Ramos (cell line): ENCODE data around the gene SLC13A5.

Experiments used
- in situ Hi-C: fragments of 300-500 bp; cut with MboI; formaldehyde crosslinking; loops from one replicate; pipeline ENCODE4 v1.14.3; 2022; ENCODE audit warnings: low sequenced_read_pairs; ENCODE audit not compliant: unreplicated experiment

SLC13A5 gene

GRCh38 chr17:6668219-6668618 is 45.0 kb downstream of the SLC13A5 start:
- in situ Hi-C loops = loop anchor here (25.0 kb wide), 1 partner anchor 344 kb away; the partner anchor contains the start of genes BCL6B and RNASEK

- in situ Hi-C loops = loop anchor here (25.0 kb wide), 1 partner anchor 345 kb away; the partner anchor contains the start of genes BCL6B and RNASEK
Observed at GRCh38 chr17:6667516-6667915, 45.7 kb downstream of the SLC13A5 start.

GRCh38 chr17:6666557-6666956 is 46.6 kb downstream of the SLC13A5 start:
- in situ Hi-C loops = loop anchor here (25.0 kb wide), 1 partner anchor 346 kb away; the partner anchor contains the start of genes BCL6B and RNASEK

- in situ Hi-C loops = loop anchor here (25.0 kb wide), 1 partner anchor 346 kb away; the partner anchor contains the start of genes BCL6B and RNASEK
Observed at GRCh38 chr17:6666077-6666521, 47.1 kb downstream of the SLC13A5 start.

GRCh38 chr17:6663200-6663599 is 50.0 kb downstream of the SLC13A5 start:
- in situ Hi-C loops = loop anchor here (25.0 kb wide), 1 partner anchor 349 kb away; the partner anchor contains the start of genes BCL6B and RNASEK

GRCh38 chr17:6661464-6661848 is 51.7 kb downstream of the SLC13A5 start:
- in situ Hi-C loops = loop anchor here (25.0 kb wide), 1 partner anchor 351 kb away; the partner anchor contains the start of genes BCL6B and RNASEK

- in situ Hi-C loops = loop anchor here (25.0 kb wide), 1 partner anchor 351 kb away; the partner anchor contains the start of genes BCL6B and RNASEK
Observed at GRCh38 chr17:6660805-6661463, 52.2 kb downstream of the SLC13A5 start.

- in situ Hi-C loops = loop anchor here (25.0 kb wide), 1 partner anchor 352 kb away; the partner anchor contains the start of genes BCL6B and RNASEK
Observed at GRCh38 chr17:6660101-6660500, 53.1 kb downstream of the SLC13A5 start.

GRCh38 chr17:6658411-6658810 is 54.8 kb downstream of the SLC13A5 start:
- in situ Hi-C loops = loop anchor here (25.0 kb wide), 1 partner anchor 354 kb away; the partner anchor contains the start of genes BCL6B and RNASEK

DNA sequence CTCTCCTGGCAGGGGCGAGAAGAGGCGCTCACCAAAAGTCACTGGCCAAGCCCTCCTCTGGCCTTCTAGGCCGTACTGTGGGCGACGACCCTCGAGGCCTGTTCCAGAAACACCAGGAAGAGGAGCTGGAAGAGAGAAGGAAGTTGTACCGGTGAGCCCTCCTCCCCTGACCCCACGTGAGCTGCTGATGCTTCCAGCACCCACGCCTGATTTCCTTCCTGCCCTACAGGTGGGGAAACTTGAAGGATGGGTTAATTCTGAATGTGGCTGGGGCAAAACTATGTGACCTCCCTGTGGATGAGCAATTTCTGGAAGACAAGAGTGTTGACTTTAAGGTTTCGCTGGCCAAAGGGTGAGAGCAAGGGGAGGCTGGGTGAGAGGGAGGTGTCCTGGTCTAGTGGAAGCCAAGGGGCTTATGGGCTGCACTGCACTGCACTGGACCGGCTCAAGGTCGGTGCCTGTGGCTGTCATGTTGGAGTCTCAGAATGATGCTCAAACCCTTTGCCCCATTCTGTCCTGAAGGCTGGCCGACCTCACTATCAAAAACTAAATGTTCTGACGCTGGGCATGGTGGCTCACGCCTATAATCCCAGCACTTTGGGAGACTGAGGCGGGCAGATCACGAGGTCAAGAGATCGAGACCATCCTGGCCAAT is 55.4 kb downstream of the SLC13A5 start:
- in situ Hi-C loops = loop anchor here (25.0 kb wide), 1 partner anchor 355 kb away; the partner anchor contains the start of genes BCL6B and RNASEK

- in situ Hi-C loops = loop anchor here (25.0 kb wide), 1 partner anchor 355 kb away; the partner anchor contains the start of genes BCL6B and RNASEK
Observed at GRCh38 chr17:6656797-6657632, 56.2 kb downstream of the SLC13A5 start.

DNA sequence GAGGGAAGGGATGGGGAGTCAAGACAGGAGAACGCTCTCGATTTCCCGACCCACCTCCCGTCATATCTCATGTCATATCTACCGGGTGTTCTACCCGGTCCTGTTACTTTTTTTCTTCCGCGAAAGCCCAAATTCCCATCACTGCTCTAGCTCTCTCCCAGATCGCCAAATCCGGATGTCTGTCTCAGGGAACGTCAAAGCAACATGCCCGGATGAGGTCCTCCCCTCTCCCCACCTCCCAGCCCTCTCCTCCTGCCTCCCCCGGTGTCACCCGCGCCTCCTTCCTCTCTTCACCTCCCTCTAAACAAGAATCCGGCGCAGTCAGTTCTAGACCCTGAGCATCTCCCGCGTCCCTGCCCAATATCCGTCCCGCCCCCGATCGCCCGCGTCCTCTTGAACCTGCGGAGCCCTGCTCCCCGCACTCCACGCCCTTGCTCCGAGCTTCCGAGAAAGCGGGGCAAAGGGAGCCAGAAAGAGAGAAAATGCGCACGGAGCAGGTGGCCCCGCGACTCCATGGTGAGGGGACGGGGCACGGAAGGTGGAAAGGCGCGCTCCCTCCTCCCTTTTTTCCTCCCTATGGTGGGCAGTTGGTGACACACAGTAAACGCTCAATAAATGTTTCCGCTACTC is 57.3 kb downstream of the SLC13A5 start:
- in situ Hi-C loops = loop anchor here (25.0 kb wide), 1 partner anchor 356 kb away; the partner anchor contains the start of genes BCL6B and RNASEK

DNA sequence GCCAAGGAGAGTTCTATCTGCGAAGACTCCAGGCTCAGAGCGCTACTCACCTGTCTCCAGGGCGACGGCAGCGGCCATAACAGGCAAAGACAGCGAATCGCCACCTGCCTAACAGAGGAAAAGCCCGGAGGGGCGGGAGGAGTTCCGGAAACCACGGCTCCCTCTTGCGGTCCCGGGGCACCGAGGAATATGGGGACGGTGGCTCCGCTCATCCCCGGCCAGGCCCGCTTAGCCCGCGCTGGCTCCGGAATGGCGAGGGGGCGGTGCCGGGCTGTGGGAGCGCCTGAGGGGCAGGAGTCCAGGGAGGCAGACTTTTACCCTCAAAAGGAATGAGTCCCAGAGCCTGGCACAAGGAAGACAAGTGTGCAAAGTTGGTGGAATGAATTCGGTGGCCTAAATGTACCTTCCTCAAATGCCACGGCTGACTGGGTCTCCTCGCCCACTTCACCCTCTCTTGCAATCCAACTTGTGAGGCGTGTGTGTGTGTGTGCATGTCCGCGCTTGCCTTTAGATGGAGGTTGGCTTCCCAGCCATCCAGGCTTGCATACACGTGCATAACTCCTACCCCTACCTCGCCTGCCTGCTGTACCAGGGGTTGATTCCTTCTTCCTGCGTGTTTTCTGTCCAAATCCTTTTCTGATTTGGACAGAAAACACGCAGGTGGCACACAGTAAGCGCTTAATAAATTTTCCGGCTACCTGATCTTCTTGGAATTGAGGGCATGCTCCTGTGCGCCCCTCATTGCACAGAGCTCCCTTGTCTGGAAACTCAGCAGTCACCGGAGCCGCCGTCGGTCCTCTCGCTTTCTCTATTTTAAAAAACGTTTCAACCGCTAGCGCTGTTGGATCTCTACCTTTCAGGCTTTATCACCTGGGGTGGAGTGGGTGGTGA is 58.1 kb downstream of the SLC13A5 start:
- in situ Hi-C loops = loop anchor here (25.0 kb wide), 1 partner anchor 357 kb away; the partner anchor contains the start of genes BCL6B and RNASEK

DNA sequence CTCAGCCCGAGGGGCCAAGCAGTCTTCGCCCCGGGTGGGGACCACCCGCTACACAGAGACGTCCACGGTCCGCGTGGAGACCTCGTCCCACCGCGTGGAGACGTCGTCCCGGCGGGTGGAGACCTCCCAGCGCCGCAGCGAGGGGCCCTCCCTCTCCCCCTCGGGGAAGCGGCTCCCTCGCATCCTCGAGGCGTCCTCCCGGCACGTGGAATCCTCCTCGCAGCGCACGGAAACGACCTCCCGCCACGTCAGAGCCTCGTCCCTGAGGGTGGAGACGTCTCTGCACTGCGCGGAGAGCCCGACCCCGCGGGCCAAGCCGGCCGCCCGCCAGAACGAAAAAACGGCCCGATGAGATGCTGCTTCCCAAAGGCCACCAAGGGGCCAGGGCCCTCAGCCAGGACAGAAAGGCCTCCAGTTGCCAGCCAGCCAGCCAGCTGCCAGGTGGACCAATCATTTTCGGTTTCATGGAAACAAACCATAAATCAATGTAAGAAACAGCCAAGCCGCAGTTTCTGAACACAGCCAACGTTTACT is 61.2 kb downstream of the SLC13A5 start:
- in situ Hi-C loops = loop anchor here (25.0 kb wide), 1 partner anchor 360 kb away; the partner anchor contains the start of genes BCL6B and RNASEK

- in situ Hi-C loops = loop anchor here (25.0 kb wide), 1 partner anchor 361 kb away; the partner anchor contains the start of genes BCL6B and RNASEK
Observed at GRCh38 chr17:6651354-6651918, 61.7 kb downstream of the SLC13A5 start, which contains the start of the genes C17orf100 and MED31. Gene C17orf100, plus strand, starts transcription at chr17:6651762. Its CDS starts 152 bp downstream, at chr17:6651914. Gene MED31, minus strand, starts transcription at chr17:6651605. Its CDS starts 77 bp downstream, at chr17:6651528.

- in situ Hi-C loops = no loop called here
Observed at GRCh38 chr17:6648181-6648580, 65.0 kb downstream of the SLC13A5 start.

DNA sequence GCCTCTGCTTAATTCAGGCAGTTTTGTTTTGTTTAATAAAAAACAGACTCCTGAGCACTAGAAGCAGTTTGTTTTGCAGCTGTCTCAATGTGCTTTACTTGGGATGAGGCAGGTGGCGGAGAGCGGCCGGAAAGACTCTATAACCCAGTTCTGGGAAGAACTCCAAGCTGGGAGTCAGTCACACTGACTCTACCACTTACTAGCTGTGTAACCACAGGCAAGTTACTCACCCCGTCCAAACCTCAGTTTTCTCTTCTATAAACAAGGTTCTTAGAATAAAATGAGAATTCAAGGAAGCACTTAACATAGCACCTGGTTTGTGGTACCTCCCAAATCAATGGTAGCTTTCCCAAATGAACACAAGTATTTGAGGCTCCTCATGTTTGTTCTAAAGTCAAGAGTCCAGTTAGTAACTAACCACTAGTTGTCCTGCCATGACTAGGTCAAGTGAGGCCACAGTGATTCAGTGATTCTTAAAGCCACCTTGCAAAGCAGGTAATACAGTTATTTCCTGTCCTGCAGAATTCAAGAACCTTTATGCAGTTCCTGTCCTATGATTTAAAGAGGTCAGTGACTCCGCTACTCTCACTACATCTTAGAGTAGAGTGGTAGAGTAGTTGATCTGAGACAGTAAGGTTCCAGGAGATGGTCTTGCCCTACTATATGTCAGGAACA is 69.6 kb downstream of the SLC13A5 start:
- in situ Hi-C loops = no loop called here
